ENCODE results near the gene CEP85. TPM values are rescaled to one million over a fixed set of nuclear protein-coding genes. Genes with fewer than 3 reads are reported as not detected.

Gene CEP85
- total and polyA plus RNA-seq, 10 donors: 3.9 to 14.9 (median 9.5) TPM

GRCh38 chr1:26191739-26192138 is 42.3 kb upstream of the CEP85 start:
- Histone ChIP-seq H3K9me3 (no peaks in the 10 kb centered on the region), H3K27ac (no peak overlapping the region), H3K27me3 (replicated peaks in 1 of 7) (no peaks in the 10 kb centered on the region), H3K4me1 (no peaks in the 10 kb centered on the region), H3K4me3 (no peak overlapping the region), H3K36me3 (no peaks in the 10 kb centered on the region)
- TF ChIP-seq POLR2A (IDR thresholded peaks at IDR 0.05) (no peak), POLR2AphosphoS5 (IDR thresholded peaks at IDR 0.05) (no peak), CTCF (IDR thresholded peaks at IDR 0.05 in 8 of 11, conservative IDR thresholded peaks at IDR 0.05 in 3 of 11) (no peak)
- intact Hi-C loops (cut with DNase I; ENCODE audit: low total_unique reads): no loop called here
- WGBS, 5 donors: 20 to 55% (median 27%) methylated on average over 3 of the region's 3 CpGs
- no peak for DNase-seq

GRCh38 chr1:26195805-26196204 is 38.2 kb upstream of the CEP85 start:
- H3K27ac ChIP-seq: no peak overlapping the region
- peaks cover 0 to 1% (median under 1%) of the 10 kb centered on the region in 6 donors for H3K4me1 ChIP-seq
- no peak overlapping the region for H3K4me3 ChIP-seq
- peaks cover 0 to 5% (median 0%) of the 10 kb centered on the region in 7 donors for H3K27me3 ChIP-seq (replicated peaks in 1 of 7)
- TF ChIP-seq POLR2A (IDR thresholded peaks at IDR 0.05) (no peak), CTCF (IDR thresholded peaks at IDR 0.05 in 8 of 11, conservative IDR thresholded peaks at IDR 0.05 in 3 of 11) (no peak), POLR2AphosphoS5 (IDR thresholded peaks at IDR 0.05) (no peak)
- intact Hi-C loops (cut with DNase I; ENCODE audit: low total_unique reads): no loop called here
- H3K36me3 ChIP-seq: no peaks in the 10 kb centered on the region
- no peak for DNase-seq
- WGBS, 5 donors: 59 to 95% (median 76%) methylated on average over 3 of the region's 3 CpGs
- no peaks in the 10 kb centered on the region for H3K9me3 ChIP-seq

- WGBS, 5 donors: 81 to 96% (median 83%) methylated on average over 2 to 3 of the region's 3 CpGs
- no peaks in the 10 kb centered on the region for H3K9me3 ChIP-seq
- no peak for TF ChIP-seq POLR2A (IDR thresholded peaks at IDR 0.05)
- no peak for TF ChIP-seq CTCF (IDR thresholded peaks at IDR 0.05 in 8 of 11, conservative IDR thresholded peaks at IDR 0.05 in 3 of 11)
- TF ChIP-seq POLR2AphosphoS5 (IDR thresholded peaks at IDR 0.05): no peak
- H3K4me1 ChIP-seq: peaks cover 0 to 16% (median 12%) of the 10 kb centered on the region in 6 donors
- H3K27me3 ChIP-seq (replicated peaks in 1 of 7): peaks cover 0 to 5% (median 0%) of the 10 kb centered on the region in 7 donors
- DNase-seq: no peak
- intact Hi-C loops (cut with DNase I; ENCODE audit: low total_unique reads): no loop called here
- H3K27ac ChIP-seq: no peak overlapping the region
- no peaks in the 10 kb centered on the region for H3K36me3 ChIP-seq
- no peak overlapping the region for H3K4me3 ChIP-seq
Measured at GRCh38 chr1:26197301-26197700, 36.7 kb upstream of the CEP85 start.

GRCh38 chr1:26197813-26198212 is 36.2 kb upstream of the CEP85 start:
- 87 to 91% (median 89%) methylated on average over 6 to 11 of the region's 11 CpGs for WGBS, 5 donors
- H3K4me1 ChIP-seq: peaks cover 0 to 17% (median 12%) of the 10 kb centered on the region in 6 donors
- H3K27me3 ChIP-seq (replicated peaks in 1 of 7): peaks cover 0 to 5% (median 0%) of the 10 kb centered on the region in 7 donors
- H3K4me3 ChIP-seq: no peak overlapping the region
- no peaks in the 10 kb centered on the region for H3K9me3 ChIP-seq
- H3K27ac ChIP-seq: no peak overlapping the region
- TF ChIP-seq POLR2AphosphoS5 (IDR thresholded peaks at IDR 0.05) (no peak), POLR2A (IDR thresholded peaks at IDR 0.05) (no peak), CTCF (IDR thresholded peaks at IDR 0.05 in 8 of 11, conservative IDR thresholded peaks at IDR 0.05 in 3 of 11) (no peak)
- H3K36me3 ChIP-seq: no peaks in the 10 kb centered on the region
- intact Hi-C loops (cut with DNase I; ENCODE audit: low total_unique reads): no loop called here
- DNase-seq: no peak

Measured in spleen (tissue), 11 donors.